ENCODE results near the gene ANO2. TPM values are rescaled to one million over a fixed set of nuclear protein-coding genes. Genes with fewer than 3 reads are reported as not detected.

The ANO2 gene
- total and polyA plus RNA-seq, 2 donors (not counting 3 experiments of a cell fraction or from before 2014, with no cell fraction given): 15.4 to 65.0 TPM

DNA sequence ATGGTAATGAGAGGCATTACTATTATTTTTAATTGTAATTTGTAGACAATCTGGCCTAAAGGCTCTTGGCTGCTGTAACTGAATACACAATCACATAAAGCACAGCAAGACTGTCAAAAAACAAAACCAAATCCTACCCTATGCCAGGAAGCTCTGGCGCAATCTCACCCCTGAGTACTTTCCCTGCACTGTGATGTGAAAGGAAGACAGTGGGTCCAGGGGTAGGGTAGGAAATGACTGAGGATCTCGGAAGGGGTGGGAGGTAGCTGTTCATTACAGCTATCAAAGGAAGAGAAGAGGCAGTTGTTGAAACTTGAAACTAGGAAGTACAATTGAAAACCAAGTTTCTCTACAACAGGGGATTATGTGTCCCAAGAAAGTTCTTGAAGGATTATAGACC lies 202.8 kb downstream of the ANO2 start:
- CTCF ChIA-PET: no interaction called here
- DNase-seq (ENCODE audit: low read depth, low spot score): no peak

More for the DNA sequence above, 202.8 kb downstream of the ANO2 start:
- H3K27ac ChIP-seq (ENCODE audit: insufficient read depth, low read depth, low read length): no peak overlapping the region
- H4K20me1 ChIP-seq (replicated peaks; ENCODE audit: control insufficient read depth, extremely low read depth, insufficient read depth, low read length): no peaks in the 10 kb centered on the region
- intact Hi-C loops (cut with micrococcal nuclease) (no loop called here), dilution Hi-C loops (cut with MboI; ENCODE audit: extremely low pct_ligation_motif_present, low sequenced_read_pairs) (no loop called here)
- H3K9ac ChIP-seq (replicated peaks; ENCODE audit: extremely low read depth, insufficient read depth, low read length): no peak overlapping the region
- no peaks in the 10 kb centered on the region for H3K9me1 ChIP-seq (replicated peaks; ENCODE audit: control insufficient read depth, extremely low read depth, insufficient read depth, low read length)
- H2AFZ ChIP-seq (ENCODE audit: low read depth, low read length): no peak overlapping the region
- no peaks in the 10 kb centered on the region for H3K79me2 ChIP-seq (ENCODE audit: control insufficient read depth, insufficient read depth, low read length)
- H3K4me1 ChIP-seq (ENCODE audit: control insufficient read depth, extremely low read depth, insufficient read depth, low read length): peaks cover 16% of the 10 kb centered on the region
- TF ChIP-seq GATA2 (IDR thresholded peaks at IDR 0.05; ENCODE audit: insufficient read depth, insufficient read length, low read depth, low read length) (no peak), EZH2 (IDR thresholded peaks at IDR 0.05; ENCODE audit: borderline replicate concordance, low read depth, low read length, severe bottlenecking) (no peak), JUN (IDR thresholded peaks at IDR 0.05; ENCODE audit: borderline replicate concordance, insufficient read depth, insufficient read length, low read depth) (no peak), POLR2A (IDR thresholded peaks at IDR 0.05; ENCODE audit: low read depth, low read length) (no peak), CTCF (IDR thresholded peaks at IDR 0.05; ENCODE audit: extremely low read depth in 1 of 2, insufficient read depth in 1 of 2, low read depth in 1 of 2, low read length in 2 of 2) (no peak), FOS (IDR thresholded peaks at IDR 0.05; ENCODE audit: borderline replicate concordance, insufficient read depth, low read length) (no peak), MYC (IDR thresholded peaks at IDR 0.05; ENCODE audit: low read depth, low read length) (no peak), POLR2AphosphoS5 (IDR thresholded peaks at IDR 0.05; ENCODE audit: insufficient read depth, low read depth, low read length) (no peak)
- TF ChIP-seq, protein P1, sequence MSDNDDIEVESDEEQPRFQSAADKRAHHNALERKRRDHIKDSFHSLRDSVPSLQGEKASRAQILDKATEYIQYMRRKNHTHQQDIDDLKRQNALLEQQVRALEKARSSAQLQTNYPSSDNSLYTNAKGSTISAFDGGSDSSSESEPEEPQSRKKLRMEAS (IDR thresholded peaks at IDR 0.05; ENCODE audit: insufficient read depth, insufficient read length): no peak
- POLR2A ChIA-PET: no interaction called here
- H3K4me2 ChIP-seq (ENCODE audit: insufficient read depth, low read length): no peak overlapping the region
- H3K4me3 ChIP-seq (replicated peaks in 1 of 3; ENCODE audit: insufficient read depth in 1 of 3, low read depth in 1 of 3, low read length in 3 of 3): no peak overlapping the region
- H3K27me3 ChIP-seq (ENCODE audit: control insufficient read depth in 2 of 2, insufficient read depth in 2 of 2, low read length in 2 of 2): no peaks in the 10 kb centered on the region
- no peaks in the 10 kb centered on the region for H3K9me3 ChIP-seq (replicated peaks; ENCODE audit: control insufficient read depth, insufficient read depth, low read length)
- peaks cover 21 to 42% of the 10 kb centered on the region in 2 experiments for H3K36me3 ChIP-seq (ENCODE audit: control insufficient read depth in 2 of 2, extremely low read depth in 1 of 2, insufficient read depth in 2 of 2, low read length in 2 of 2)
- no TSS peak for BruUV-seq (replicated peaks)
- FAIRE-seq: peak; percentile 4
